Uterus (tissue), 2 donors: ENCODE results near the gene ARR3.

Source experiments
- POLR2A ChIP-seq, 2 donors: fragments of 450-650 bp; IDR thresholded peaks; one replicate each; pipeline ENCODE4 v1.6.1; 2016; ENCODE audit warnings: antibody characterized with exemption in 2 of 2, mild to moderate bottlenecking in 1 of 2, moderate library complexity in 1 of 2
- TF ChIP-seq, protein P1 (sequence below), 4 experiments: fragments of 200-600 bp in 2 of 4; fragments of 450-650 bp in 2 of 4; sonication (generic) in 2 of 4; IDR thresholded peaks; one replicate each; pipeline ENCODE4 v1.5.1; 2016 to 2019; ENCODE audit warnings: antibody characterized with exemption in 4 of 4, mild to moderate bottlenecking in 2 of 4, moderate library complexity in 1 of 4

DNA sequence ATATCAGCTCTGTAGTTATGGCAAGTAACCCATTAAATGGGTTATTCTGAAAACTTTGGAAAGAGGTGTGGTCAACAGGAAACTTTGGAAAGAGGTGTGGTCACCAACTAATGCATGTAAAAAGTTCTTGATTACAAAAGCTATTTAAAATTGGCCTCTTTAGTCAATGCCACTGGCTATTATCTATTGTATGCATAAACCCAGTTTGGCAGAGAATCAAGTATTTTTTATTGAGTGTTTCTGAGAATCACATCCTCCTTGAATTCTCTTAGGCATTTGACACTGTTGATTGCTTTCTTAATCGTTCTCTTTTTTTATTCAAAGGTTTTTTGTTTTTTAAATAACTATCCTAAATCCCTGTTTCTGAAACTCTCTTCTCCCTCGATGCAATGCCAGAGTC is 15.6 kb upstream of the ARR3 start:
- TF ChIP-seq, protein P1, sequence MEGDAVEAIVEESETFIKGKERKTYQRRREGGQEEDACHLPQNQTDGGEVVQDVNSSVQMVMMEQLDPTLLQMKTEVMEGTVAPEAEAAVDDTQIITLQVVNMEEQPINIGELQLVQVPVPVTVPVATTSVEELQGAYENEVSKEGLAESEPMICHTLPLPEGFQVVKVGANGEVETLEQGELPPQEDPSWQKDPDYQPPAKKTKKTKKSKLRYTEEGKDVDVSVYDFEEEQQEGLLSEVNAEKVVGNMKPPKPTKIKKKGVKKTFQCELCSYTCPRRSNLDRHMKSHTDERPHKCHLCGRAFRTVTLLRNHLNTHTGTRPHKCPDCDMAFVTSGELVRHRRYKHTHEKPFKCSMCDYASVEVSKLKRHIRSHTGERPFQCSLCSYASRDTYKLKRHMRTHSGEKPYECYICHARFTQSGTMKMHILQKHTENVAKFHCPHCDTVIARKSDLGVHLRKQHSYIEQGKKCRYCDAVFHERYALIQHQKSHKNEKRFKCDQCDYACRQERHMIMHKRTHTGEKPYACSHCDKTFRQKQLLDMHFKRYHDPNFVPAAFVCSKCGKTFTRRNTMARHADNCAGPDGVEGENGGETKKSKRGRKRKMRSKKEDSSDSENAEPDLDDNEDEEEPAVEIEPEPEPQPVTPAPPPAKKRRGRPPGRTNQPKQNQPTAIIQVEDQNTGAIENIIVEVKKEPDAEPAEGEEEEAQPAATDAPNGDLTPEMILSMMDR (IDR thresholded peaks at IDR 0.05) = no peak
- TF ChIP-seq POLR2A (IDR thresholded peaks at IDR 0.05) = no peak
